Tibial nerve (tissue), 4 donors: ENCODE measurements around the gene ARL4D. TPM values are rescaled to one million over a fixed set of nuclear protein-coding genes. Genes with fewer than 3 reads are reported as not detected.

Experiments used
- DNase-seq, 2 donors: peaks; one replicate each; pipeline ENCODE4 v3.0.0-alpha.2; 2019; ENCODE audit warnings: low spot score in 2 of 2
- H3K27ac ChIP-seq, 4 donors: fragments of 200-600 bp; sonication (generic) in 3 of 4; one replicate each; pipeline ENCODE4 v1.5.1; 2017 to 2019; ENCODE audit warnings: mild to moderate bottlenecking in 1 of 4
- H3K27me3 ChIP-seq, 2 donors: fragments of 200-600 bp; sonication (generic) in 1 of 2; one replicate each; pipeline versions ENCODE4 v1.5.1 to v1.6.0; 2017 to 2019
- H3K36me3 ChIP-seq, 3 donors: fragments of 200-600 bp; sonication (generic); one replicate each; pipeline ENCODE4 v1.5.1; 2018 to 2019
- H3K4me1 ChIP-seq, 4 donors: fragments of 200-600 bp; sonication (generic) in 3 of 4; one replicate each; pipeline ENCODE4 v1.5.1; 2017 to 2019
- H3K4me3 ChIP-seq, 4 donors: fragments of 200-600 bp; sonication (generic) in 3 of 4; one replicate each; pipeline ENCODE4 v1.5.1; 2017 to 2019; ENCODE audit warnings: mild to moderate bottlenecking in 1 of 4, moderate library complexity in 1 of 4
- H3K9me3 ChIP-seq, 4 donors: fragments of 200-600 bp; sonication (generic) in 3 of 4; one replicate each; pipeline ENCODE4 v1.5.1; 2017 to 2019
- EP300 ChIP-seq, 2 donors: sonication (generic); formaldehyde crosslinking; IDR thresholded peaks; one replicate each; pipeline ENCODE4 v1.6.1; 2017; ENCODE audit warnings: antibody characterized with exemption in 2 of 2, mild to moderate bottlenecking in 1 of 2
- POLR2A ChIP-seq, 2 donors: fragments of 450-650 bp; IDR thresholded peaks; one replicate each; pipeline ENCODE4 v1.6.1; 2017; ENCODE audit warnings: antibody characterized with exemption in 2 of 2, mild to moderate bottlenecking in 2 of 2, moderate library complexity in 2 of 2
- WGBS, 2 donors: methylation state at CpG; one replicate each; pipeline ENCODE4 v1.1.5; 2018; 5-methylcytosine and 5-hydroxymethylcytosine counted together
- small RNA-seq: library from RNA; depleted of rRNA; stranded (forward); fragments of <200 nt; gene quantifications from one replicate; pipeline ENCODE3, GENCODE V24; 2016
- total RNA-seq, 4 donors: library from RNA; depleted of rRNA; stranded (reverse); fragments of >200 nt; gene quantifications; one replicate each; pipeline ENCODE4 v1.1.0, GENCODE V29; 2016
- TF ChIP-seq, protein P1 (sequence below), 5 experiments: fragments of 200-600 bp in 3 of 5; fragments of 450-650 bp in 2 of 5; sonication (generic) in 3 of 5; IDR thresholded peaks; one replicate each; pipeline ENCODE4 v1.5.1; 2016 to 2019; ENCODE audit warnings: antibody characterized with exemption in 5 of 5, mild to moderate bottlenecking in 3 of 5, moderate library complexity in 2 of 5

Gene ARL4D
- total RNA-seq, 4 donors from 2014 or later: 27.9 to 65.8 (median 53.0) TPM

GRCh38 chr17:43446773-43447172, 48.0 kb downstream of the ARL4D start:
- Histone ChIP-seq H3K27me3 (no peaks in the 10 kb centered on the region), H3K4me3 (no peak overlapping the region), H3K36me3 (no peaks in the 10 kb centered on the region), H3K27ac (no peak overlapping the region), H3K4me1 (peaks cover 0 to 16% (median 0%) of the 10 kb centered on the region in 4 donors), H3K9me3 (no peaks in the 10 kb centered on the region)
- TF ChIP-seq EP300 (IDR thresholded peaks at IDR 0.05) (no peak), POLR2A (IDR thresholded peaks at IDR 0.05) (no peak)
- TF ChIP-seq, protein P1, sequence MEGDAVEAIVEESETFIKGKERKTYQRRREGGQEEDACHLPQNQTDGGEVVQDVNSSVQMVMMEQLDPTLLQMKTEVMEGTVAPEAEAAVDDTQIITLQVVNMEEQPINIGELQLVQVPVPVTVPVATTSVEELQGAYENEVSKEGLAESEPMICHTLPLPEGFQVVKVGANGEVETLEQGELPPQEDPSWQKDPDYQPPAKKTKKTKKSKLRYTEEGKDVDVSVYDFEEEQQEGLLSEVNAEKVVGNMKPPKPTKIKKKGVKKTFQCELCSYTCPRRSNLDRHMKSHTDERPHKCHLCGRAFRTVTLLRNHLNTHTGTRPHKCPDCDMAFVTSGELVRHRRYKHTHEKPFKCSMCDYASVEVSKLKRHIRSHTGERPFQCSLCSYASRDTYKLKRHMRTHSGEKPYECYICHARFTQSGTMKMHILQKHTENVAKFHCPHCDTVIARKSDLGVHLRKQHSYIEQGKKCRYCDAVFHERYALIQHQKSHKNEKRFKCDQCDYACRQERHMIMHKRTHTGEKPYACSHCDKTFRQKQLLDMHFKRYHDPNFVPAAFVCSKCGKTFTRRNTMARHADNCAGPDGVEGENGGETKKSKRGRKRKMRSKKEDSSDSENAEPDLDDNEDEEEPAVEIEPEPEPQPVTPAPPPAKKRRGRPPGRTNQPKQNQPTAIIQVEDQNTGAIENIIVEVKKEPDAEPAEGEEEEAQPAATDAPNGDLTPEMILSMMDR (IDR thresholded peaks at IDR 0.05): no peak
- 97 to 98% methylated on average over 5 of the region's 5 CpGs for whole genome bisulfite sequencing, 2 donors
- DNase-seq: no peak

DNA sequence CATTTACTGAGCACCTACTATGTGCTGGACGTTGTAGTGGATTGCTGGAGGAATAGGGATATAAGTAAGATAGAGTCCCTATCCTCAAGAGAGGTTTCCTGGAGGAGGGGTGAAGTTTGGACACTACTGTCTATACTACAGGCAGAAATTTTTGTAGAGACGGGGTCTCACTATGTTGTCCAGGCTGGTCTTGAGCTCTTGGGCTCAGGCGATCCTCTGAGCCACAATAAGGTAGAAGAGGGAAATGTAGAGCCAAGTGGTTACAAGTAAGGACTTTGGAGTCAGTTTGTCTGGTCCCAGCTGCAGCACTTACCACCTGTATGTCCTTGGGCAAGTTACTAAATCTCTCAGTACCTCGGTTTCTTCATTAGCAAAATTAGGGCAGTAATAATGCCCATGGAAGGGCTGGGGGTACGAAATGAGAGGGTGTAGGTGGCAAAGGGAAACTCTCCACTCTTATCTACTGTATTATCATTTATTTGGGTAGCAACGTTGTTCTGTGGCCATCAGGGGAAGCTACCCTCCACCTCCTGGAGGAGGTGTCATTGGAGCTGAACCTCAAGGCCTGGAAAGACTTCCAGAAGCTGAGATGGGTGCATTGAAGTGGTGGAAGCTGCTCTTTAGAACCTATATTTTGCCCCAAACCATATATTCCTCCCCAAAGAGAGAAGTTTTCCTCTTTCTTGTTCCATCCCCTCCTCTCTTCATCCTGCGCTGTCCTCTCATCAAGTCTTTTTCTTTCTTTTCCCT, 50.1 kb downstream of the ARL4D start:
- TF ChIP-seq EP300 (IDR thresholded peaks at IDR 0.05) (no peak), POLR2A (IDR thresholded peaks at IDR 0.05) (no peak)
- TF ChIP-seq, protein P1 (IDR thresholded peaks at IDR 0.05): no peak
- no peaks in the 10 kb centered on the region for H3K27me3 ChIP-seq
- no peaks in the 10 kb centered on the region for H3K9me3 ChIP-seq
- peaks cover 0 to 20% (median 0%) of the 10 kb centered on the region in 4 donors for H3K4me1 ChIP-seq
- WGBS, 2 donors: 75 to 77% methylated on average over 7 of the region's 7 CpGs
- no peaks in the 10 kb centered on the region for H3K36me3 ChIP-seq
- no peak overlapping the region for H3K4me3 ChIP-seq
- no peak overlapping the region for H3K27ac ChIP-seq
- DNase-seq: no peak

DNA sequence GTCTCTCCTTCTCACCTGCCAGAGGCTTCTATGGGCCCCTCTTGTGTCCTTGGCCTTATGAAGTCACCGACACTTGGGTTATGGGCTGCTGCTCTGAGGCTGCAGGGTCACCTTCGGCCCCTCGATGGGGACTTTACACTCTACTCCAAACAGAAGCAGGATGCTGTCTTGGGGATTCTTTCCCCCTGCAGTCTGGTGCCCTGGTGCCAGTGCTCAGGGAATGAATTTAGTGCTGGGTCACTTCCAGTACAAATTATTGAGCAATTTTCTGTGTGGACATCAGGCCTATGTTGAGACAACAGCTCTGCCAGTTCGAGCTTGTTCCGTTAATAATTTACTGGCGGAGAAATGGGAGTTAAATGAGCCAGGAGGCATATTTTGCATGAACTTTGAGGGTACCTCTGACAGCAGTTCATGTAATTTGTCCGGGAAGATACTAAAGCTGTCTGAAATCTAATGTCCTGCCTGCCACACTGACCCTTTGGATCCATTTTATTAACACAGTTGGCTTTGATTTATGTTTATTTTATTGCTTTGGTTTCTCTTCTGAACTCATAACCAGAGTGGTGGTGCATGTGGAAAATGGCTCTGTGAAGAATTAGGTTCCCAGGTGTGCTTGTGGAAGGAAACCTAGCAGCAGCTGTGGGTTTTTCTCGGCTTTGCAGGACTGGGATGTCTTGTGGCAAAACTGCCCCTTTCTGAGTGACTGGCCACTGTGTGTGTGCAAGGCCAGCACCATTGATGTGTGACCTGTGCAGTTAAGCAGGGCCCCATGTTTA, 50.9 kb downstream of the ARL4D start:
- no peak overlapping the region for H3K4me3 ChIP-seq
- peak in 1 of 2 donors; percentile 38 for DNase-seq

More for the DNA sequence above, 50.9 kb downstream of the ARL4D start:
- no peaks in the 10 kb centered on the region for H3K9me3 ChIP-seq
- H3K27me3 ChIP-seq: no peaks in the 10 kb centered on the region
- peaks cover 0 to 20% (median 0%) of the 10 kb centered on the region in 4 donors for H3K4me1 ChIP-seq
- no peak overlapping the region for H3K27ac ChIP-seq
- peak in 1 of 2 donors; percentile 47 for TF ChIP-seq EP300 (IDR thresholded peaks at IDR 0.05)
- TF ChIP-seq, protein P1 (IDR thresholded peaks at IDR 0.05): no peak
- no peaks in the 10 kb centered on the region for H3K36me3 ChIP-seq
- WGBS, 2 donors: 59 to 67% methylated on average over 8 of the region's 8 CpGs

Small RNA genes lying within 50 kb of the gene (small RNA-seq; reads per million reads assigned to genes)
- gene RNU6-1137P (not detected), gene RNU6-406P (not detected), gene RNU6-470P (not detected)

Other genes with a start within 250 kb of the ARL4D start
- 10 to 100 TPM; 61.7 to 80.0 (median 73.5) TPM for gene NBR1, start 227.8 kb upstream of the ARL4D start, total RNA-seq
- 10 to 100 TPM in 3 of 4 donors, 1 to 10 TPM in 1; 5.1 to 28.5 (median 11.9) TPM for gene TMEM106A, start 187.1 kb upstream of the ARL4D start, total RNA-seq
- gene CCDC200, start 170.4 kb upstream of the ARL4D start, total RNA-seq: not detected
- not detected for gene RNU2-1, start 165.0 kb upstream of the ARL4D start, total RNA-seq
- 10 to 100 TPM; 35.2 to 57.9 (median 40.7) TPM for gene DHX8, start 85.0 kb downstream of the ARL4D start, total RNA-seq
- gene ETV4, start 147.3 kb downstream of the ARL4D start, total RNA-seq: 1 to 10 TPM; 1.5 to 5.1 (median 3.8) TPM